ENCODE results near the gene FLOT1. TPM values are rescaled to one million over a fixed set of nuclear protein-coding genes. Genes with fewer than 3 reads are reported as not detected.
"Not testable (repeated sequence)": the region's sequence is repeated elsewhere in the genome, so short reads cannot be mapped to it uniquely, and the experiment has no call there.

Gene FLOT1
- total RNA-seq, 1 donor from 2014 or later = 46.6 TPM

DNA sequence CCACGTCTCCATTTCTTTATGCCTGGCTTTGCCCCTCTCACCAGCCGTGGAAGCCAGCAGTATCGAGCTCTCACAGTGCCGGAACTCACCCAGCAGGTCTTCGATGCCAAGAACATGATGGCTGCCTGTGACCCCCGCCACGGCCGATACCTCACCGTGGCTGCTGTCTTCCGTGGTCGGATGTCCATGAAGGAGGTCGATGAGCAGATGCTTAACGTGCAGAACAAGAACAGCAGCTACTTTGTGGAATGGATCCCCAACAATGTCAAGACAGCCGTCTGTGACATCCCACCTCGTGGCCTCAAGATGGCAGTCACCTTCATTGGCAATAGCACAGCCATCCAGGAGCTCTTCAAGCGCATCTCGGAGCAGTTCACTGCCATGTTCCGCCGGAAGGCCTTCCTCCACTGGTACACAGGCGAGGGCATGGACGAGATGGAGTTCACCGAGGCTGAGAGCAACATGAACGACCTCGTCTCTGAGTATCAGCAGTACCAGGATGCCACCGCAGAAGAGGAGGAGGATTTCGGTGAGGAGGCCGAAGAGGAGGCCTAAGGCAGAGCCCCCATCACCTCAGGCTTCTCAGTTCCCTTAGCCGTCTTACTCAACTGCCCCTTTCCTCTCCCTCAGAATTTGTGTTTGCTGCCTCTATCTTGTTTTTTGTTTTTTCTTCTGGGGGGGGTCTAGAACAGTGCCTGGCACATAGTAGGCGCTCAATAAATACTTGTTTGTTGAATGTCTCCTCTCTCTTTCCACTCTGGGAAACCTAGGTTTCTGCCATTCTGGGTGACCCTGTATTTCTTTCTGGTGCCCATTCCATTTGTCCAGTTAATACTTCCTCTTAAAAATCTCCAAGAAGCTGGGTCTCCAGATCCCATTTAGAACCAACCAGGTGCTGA, 18.4 kb downstream of the FLOT1 start:
- DNase-seq (ENCODE audit: low read depth, low spot score) = not testable (repeated sequence)

DNA sequence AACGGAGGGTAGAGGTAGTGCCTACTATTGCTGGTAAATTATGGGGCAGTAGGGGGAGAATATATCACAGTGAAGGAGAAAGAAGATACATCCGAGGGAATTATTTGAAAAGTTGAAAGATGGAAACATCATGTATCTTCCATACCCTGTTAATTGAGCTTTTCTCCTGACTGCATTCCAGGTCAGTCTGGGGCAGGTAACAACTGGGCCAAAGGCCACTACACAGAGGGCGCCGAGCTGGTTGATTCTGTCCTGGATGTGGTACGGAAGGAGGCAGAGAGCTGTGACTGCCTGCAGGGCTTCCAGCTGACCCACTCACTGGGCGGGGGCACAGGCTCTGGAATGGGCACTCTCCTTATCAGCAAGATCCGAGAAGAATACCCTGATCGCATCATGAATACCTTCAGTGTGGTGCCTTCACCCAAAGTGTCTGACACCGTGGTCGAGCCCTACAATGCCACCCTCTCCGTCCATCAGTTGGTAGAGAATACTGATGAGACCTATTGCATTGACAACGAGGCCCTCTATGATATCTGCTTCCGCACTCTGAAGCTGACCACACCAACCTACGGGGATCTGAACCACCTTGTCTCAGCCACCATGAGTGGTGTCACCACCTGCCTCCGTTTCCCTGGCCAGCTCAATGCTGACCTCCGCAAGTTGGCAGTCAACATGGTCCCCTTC, 19.2 kb downstream of the FLOT1 start:
- DNase-seq (ENCODE audit: low read depth, low spot score) = not testable (repeated sequence)

DNA sequence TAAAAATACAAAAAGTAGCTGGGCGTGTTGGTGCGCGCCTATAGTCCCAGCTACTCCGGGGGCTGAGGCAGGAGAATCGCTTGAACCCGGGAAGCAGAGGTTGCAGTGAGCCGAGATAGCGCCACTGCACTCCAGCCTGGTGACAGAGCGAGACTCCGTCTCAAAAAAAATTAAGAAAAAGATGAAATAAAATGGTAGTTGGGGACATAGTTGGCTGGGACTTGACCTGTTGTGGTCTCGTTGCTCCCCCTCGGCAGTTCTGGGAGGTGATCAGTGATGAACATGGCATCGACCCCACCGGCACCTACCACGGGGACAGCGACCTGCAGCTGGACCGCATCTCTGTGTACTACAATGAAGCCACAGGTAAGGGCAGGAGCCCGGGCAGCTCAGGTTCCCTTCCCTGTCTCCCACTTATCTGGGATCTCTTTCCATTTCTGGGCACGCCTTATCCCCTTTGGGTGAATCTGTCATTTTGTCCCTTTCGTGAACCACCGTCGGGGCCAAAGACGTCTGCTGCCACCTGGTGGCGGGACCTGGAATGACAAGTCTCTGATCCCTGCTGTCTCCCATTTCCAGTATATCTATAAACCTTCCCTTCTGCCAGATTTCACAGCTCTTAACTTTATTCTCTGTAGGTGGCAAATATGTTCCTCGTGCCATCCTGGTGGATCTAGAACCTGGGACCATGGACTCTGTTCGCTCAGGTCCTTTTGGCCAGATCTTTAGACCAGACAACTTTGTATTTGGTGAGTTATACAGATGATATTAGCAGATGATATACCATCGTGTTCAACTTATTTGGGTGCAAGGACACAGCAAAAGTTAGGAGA, 20.0 kb downstream of the FLOT1 start:
- no peak for DNase-seq (ENCODE audit: low read depth, low spot score)

DNA sequence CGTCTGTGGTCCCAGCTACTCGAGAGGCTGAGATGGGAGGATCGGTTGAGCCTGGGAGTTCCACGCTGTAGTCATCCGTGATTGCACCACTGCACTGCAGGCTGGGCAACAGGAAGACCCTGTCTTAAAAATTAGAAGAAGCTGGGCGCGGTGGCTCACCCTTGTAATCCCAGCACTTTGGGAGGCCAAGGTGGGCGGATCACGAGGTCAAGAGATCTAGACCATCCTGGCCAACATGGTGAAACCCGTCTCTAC, 20.5 kb downstream of the FLOT1 start:
- DNase-seq (ENCODE audit: low read depth, low spot score) = not testable (repeated sequence)

DNA sequence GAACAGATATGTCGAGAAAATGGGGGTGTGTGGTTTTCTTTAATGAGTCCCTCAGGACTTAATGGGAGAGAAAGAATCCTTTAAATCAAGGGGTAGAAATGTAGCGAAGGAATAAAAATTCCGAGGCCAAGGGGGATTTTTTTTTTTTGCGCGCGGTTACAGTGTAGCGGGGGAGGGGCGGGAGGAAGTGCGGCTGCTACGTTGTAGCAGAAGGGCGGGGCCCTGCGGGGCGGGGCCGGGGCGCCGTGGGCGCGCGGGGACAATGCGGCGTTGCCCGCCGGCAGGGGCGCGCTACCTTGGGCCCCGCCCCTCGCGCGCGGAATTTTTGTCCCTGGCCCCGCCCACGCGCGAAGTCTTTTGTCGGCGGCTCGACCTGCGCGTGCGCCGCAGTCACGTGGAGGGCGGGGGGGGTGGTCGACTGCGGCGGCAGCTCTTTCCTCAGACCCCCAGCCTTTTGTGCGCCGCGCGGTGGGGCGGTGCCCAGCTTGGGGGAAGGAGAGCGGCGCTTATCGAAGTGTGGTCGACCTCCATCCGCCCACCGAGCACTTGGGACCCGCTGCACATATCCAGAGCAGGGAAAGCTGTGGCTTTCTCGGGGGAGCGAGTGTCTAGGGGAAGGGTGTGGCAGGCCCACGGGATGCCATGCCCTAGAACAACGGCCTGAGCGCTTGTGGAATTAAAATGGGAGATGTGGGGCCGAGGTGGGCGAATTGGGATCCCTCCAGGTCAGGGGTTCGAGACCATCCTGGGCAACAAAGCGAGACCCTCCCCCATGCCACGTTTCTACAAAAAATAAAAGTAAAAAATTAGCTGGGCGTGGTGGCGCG, 21.1 kb downstream of the FLOT1 start:
- peak; percentile 69 for DNase-seq (ENCODE audit: low read depth, low spot score)

DNA sequence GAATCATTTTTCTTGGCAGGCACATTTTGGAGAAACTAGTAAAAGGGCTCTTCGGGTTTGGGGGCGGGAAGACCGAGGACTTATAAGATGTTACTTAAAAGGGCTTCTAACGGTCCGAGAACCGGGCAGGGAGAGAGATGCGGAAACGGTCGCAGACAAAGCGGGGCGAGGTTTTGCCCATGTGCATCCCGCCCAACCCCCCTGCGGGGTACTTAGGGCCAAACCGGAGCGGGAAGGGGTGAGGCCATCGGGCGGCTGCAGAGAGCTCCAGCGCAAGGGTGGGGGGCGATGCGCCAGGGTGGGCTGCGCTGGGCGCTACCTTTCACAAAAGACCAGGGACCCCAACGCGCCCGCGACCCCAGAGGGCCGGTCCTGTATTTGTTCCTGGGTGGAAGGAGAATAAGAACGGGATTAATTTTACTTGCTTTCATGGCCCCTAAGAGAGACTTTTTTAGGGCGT, 21.7 kb downstream of the FLOT1 start:
- no peak for DNase-seq (ENCODE audit: low read depth, low spot score)

DNA sequence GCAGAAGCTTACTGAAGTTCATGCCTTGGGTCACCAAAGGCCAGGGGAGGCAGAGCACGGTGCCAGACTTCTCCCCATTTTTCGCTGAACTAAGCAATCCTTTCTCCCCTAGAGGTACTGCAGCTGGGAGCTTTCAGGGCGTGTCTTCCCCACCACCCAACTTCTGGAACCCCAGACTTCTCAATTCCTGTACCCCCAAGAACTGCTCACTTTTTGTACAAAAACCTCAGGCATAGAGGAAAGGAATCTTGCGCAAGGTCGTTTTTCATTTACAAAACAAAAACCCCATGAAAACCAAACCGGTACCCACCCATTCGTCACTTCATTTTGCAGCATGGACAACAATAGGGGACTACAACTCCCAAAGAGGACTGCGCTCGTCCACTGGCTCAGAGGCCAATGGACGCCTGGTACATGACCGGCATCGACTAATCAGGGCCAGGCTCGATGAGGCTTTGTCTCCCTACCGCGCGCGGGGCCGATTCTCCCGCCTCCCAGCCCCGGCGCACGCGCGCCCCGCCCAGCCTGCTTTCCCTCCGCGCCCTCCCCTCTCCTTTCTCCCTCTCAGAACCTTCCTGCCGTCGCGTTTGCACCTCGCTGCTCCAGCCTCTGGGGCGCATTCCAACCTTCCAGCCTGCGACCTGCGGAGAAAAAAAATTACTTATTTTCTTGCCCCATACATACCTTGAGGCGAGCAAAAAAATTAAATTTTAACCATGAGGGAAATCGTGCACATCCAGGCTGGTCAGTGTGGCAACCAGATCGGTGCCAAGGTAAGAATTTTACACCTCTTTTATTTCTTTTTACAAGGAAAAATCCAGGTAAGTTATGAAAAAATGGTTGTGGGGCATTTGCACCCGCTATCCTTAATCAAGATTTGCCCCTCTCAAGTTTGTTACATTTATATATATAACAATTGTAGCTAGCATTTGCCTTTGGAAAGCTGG, 22.4 kb downstream of the FLOT1 start, which contains the start of gene TUBB:
TUBB (plus strand) TSS at position 562 of the 947 bp plus-strand sequence; CDS start at position 717, 155 bp downstream.
- peak; percentile 93 for DNase-seq (ENCODE audit: low read depth, low spot score)

DNA sequence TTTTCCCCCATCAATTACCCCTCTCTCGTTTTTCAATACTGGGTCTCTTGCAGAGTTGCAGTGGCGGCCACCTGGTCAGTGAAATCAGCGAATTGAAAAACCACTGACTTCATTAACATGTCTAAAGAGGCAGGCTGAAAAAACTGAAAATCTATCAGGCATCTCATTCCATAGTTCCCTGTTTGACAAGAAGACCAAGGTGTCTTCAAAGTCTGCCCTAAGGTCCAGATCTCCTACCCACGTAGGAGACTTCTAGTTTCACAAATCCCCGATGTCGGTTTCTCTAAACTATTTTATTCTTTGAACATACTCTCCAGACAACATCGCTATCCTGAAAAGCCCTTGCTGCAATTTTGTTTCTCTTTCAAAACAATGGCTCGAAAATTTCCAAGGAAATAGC, 23.1 kb downstream of the FLOT1 start:
- no peak for DNase-seq (ENCODE audit: low read depth, low spot score)

DNA sequence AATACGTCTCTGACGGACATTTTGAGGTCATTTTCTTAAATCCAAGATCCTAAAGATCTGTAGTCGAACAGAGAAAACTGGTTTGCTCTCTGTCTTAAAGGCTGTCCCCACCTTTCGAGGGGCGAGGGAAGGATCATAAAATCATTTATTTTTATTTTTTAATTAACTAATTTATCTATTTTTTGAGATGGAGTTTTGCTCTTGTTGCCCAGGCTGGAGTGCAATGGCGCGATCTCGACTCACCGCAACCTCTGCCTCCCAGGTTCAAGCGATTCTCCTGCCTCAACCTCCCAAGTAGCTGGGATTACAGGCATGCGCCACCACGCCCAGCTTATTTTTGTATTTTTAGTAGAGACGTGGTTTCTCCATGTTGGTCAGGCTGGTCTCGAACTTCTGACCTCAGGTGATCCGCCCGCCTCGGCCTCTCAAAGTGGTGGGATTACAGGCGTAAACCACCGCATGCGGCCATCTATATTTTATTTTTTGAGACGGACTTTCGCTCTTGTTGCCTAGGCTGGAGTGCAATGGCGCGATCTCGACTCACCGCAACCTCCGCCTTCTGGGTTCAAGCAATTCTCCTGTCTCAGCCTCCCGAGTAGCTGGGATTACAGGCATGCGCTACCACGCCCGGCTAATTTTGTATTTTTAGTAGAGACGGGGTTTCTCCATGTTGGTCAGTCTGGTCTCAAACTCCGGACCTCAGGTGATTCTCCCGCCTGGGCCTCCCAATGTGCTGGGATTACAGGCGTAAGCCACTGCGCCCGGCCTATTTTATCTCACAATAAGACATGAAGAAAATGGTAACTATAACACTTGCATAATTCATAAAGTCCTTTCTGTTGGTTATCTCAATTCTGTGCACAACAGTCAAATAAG, 24.4 kb downstream of the FLOT1 start:
- DNase-seq (ENCODE audit: low read depth, low spot score) = not testable (repeated sequence)

DNA sequence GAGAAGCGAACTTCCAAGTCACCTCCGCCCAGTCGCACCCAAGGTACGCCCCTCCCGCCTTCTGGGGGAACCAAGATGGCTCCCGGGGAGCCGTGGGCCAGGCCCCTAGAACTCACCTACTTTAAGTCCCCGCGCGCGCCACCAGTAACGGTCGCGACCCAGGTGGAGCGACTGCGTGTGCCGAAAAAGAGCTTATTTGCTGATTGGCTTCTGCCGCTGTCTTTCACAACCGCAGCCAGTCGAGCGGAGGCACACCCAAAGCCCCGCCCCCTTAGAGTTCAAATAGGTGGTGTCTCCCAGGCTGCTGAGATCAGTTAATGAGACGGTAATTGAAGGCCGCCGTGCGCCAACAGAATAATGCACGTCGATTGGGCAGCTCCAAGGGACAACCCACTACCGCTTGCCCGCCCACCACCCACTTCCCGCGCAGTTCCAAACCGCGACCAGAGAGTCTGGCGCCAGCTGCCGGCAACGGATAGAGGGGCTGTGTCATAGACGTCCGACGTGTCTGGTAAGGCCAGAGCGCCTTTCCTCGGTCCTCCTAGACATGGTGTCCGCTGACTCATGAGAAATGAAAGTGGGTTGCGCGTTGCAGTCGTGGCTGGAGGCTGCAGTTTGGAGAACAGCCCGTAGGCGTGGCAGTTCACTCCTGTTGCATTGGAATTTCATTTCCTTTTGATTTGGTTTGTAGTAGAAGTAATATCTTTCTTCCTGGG, 25.2 kb downstream of the FLOT1 start, which contains the start of gene MDC1:
MDC1 (minus strand) TSS at position 153 of the 716 bp plus-strand sequence. CDS start 2,106 bp downstream, outside the sequence.
- peak; percentile 100 for DNase-seq (ENCODE audit: low read depth, low spot score)

DNA sequence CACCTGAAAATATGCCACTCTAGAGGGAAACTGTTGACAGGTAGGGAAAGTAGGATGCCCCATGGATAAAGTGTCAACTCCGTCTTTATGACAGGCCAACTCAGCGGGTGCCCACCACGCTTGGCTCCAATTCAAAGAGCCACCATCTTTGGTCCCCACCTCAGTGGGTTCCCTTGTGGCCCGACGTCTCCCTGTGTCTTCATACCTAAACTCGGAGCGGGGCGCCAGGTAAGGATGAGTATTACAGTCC, 25.7 kb downstream of the FLOT1 start:
- no peak for DNase-seq (ENCODE audit: low read depth, low spot score)

DNA sequence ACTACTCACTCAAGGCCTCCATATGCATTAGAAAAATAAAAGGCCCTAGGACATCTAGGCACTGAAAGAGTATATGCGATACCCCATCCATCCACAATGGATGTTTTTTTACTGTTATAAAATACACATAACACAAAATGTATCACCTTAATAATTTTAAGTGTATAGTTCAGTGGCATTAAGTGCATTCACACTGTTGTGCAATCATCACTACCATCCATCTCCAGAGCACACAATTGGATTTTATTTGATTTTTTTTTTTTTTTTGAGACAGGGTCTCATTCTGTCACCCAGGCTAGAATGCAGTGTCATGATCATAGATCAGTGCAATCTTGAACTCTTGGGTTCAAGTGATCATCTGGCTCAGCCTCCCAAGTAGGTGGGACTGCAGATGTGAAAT, 28.2 kb downstream of the FLOT1 start:
- DNase-seq (ENCODE audit: low read depth, low spot score) = no peak

DNA sequence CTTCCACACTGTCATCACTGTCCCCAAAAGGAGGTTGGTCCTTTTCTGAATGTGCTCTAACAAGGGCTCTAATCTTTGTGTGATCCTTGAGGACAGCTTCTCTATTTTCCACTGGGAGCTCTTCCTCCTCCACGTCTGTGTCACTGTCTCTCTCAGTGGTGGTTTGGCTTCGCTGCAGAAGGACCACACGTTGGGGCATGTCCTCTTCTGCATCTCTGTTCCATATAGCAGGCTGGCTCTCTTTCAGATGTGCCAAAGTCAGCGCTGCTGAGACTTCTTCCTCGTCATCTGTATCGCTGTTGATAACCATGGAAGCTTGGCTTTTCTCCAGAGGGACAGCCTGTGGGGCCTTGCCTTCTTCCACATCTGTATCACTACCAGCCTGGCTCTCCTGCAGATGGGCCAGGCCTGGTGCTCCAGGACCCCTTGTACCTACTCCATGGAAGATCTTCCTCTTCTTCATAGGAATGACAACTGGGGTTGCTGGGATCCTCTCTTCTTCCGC, 30.0 kb downstream of the FLOT1 start:
- no peak for DNase-seq (ENCODE audit: low read depth, low spot score)

DNA sequence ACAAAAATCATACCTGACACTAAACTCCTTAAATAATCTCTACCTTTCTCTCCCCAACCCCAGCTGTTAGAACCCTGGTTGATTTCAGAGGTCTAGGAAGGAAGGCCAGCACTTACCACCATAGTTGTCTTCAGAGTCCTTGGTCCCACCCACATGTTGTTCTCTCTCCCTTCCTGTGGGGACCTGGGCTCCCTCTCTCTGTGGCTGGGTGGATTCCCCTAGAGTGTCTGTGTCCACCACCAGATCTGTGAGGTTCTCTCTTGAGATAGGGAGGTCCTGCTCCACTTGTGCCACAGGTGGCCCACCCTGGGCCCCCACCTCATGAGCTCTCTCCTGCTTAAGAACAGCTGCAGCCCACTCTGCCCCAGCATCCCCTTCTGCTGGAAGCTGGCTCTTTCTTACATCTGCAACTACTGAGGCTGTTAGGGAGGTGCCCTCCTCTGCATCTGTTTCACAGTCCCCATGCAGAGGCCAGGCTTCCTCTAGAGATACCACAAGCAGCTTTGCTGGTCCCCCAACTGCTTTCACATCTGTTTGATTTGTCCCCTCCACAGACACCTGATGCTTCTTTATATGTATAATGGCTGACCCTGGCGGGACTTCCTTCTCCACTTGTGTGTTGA, 30.6 kb downstream of the FLOT1 start:
- DNase-seq (ENCODE audit: low read depth, low spot score) = no peak

DNA sequence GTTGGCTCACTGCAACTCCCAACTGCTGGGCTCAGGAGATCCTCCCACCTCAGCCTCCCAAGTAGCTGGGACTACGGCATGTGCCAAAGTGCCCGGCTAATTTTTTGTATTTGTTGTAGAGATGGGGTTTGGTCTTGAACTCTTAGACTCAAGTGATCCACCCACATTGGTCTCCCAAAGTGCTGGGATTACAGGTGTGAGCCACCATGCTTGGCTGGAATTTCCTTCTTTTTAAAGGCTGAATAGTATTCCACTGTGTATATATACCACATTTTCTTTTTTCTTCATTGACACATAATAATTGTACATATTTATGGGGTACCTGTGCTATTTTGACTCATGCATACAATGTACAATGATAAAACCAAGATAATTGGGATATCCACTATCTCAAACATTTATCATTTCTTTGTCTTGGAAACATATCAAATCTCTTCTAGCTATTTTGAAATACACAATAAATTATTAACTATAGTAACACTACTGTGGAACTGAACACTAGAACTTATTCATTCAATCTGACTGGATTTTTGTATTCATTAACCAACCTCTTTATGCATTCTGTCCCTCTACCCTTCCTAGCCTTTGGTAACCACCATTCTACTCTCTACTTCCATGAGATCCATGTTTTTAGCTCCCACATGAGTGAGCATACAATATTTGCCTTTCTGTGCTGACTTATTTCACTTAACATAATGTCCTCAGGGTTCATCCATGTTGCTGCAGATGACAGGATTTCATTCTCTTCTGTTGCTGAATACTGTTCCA, 33.2 kb downstream of the FLOT1 start:
- no peak for DNase-seq (ENCODE audit: low read depth, low spot score)

DNA sequence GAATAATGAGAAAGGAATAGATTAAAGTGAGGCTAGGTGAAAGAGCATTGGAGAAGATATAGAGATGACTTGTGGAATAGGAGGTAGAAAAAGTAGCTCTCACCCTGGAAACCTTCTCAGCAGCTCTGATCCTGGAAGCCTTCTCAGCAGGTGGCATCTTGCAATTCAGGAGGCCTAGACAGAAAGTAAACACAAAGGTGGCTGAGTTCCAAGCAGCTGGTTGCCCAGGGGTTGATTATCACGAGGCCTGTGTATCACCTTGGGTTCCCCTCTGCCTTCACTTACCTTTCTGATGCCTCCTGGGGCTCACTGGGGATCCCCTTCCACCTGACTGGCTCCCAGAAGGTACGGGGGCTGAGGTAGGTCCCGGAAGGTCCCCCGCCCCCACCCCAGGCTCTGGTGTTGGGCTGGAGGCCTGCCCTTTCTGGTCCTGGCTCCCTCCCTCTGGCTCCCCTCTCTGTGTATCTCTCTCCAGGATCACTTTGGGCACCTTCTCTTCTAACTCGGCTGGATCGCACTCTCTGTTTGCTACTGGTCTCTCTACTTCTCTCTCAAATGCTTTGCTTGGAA, 35.1 kb downstream of the FLOT1 start:
- DNase-seq (ENCODE audit: low read depth, low spot score) = no peak

DNA sequence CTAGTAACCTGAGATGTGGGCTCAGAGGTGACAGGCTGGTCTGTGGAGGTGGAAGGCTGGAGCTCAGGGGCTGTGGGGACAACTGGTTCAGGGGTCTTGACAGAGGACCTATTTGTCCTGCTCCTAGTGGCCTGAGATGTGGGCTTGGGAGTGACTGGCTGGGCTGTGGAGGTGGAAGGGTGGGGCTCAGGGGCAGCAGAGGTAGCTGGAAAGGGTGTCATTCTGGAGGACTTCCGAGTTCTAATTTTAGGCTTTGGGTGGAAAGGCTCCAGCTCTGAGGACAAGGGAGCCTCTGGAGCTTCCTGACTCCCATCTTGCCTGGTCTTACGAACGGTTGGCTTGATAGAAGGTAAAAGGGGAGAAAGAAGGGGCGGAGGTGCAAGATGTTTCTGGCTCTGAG, 36.9 kb downstream of the FLOT1 start:
- no peak for DNase-seq (ENCODE audit: low read depth, low spot score)
